Activated naive CD4-positive, alpha-beta T cell treated with Interleukin-2 at 50 U/mL for 16 hours (primary cell): Measurements from ENCODE around the gene VPS16.
A peak's percentile ranks its signal among the peaks of the same experiment; 100 is the strongest.
"Not testable (repeated sequence)": the region's sequence is repeated elsewhere in the genome, so short reads cannot be mapped to it uniquely, and the experiment has no call there.

ENCODE experiments used
- DNase-seq: peaks from one replicate; pipeline ENCODE4 v3.0.0-alpha.2; 2020

Gene VPS16

DNA sequence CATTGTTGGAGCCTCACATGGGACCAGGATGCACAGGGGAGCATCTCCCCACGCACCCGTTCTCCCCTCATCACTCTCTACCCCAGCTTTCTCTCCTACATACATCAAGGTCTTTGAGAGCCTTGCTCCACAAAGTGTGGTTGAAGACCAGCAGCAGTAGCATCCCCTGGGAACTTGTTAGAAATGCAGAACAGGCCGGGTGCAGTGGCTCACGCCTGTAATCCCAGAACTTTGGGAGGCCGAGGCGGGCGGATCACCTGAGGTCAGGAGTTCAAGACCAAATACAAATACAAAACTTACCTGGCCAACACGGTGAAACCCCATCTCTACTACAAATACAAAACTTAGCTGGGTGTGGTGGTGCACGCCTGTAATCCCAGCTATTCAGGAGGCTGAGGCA is 32.6 kb upstream of the VPS16 start:
- not testable (repeated sequence) for DNase-seq

DNA sequence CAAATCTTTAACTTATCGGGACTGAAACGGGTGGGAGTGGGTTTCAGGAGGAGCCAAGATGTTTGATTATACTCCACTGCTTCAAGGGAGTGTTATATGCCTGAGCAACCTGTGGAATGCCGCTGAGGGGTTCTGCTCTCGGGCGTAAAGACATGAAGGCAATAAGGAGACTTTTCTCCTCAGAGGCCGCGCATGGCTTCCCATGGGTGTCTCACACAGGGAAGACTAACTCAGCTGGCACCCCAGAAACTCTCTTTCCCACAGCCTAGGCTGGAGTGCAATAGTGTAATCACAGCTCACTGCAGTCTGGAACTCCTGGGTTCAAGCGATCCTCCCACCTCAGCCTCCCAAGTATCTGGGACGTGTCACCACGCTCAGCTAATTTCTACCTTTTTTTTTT is 30.9 kb upstream of the VPS16 start:
- no peak for DNase-seq

DNA sequence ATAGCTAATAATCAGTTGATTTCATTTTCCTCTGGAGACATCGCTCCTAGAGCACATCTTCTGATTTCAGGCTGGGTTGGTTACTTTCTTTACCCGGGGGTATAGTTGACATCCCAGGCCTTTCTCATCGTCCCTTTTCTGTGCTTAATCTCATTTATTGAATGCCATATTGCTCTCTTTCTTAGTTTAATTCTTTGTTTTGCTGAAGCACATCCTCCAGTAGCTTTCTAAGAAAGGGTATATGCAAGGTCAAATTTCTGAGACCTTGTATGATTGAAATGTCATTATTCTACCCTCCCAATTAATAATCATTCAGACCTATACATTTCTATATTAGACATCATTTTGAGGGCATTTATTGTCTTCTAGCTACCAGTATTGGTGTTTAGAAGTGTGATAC is 28.4 kb upstream of the VPS16 start:
- DNase-seq, result no peak

GRCh38 chr20:2814076-2814475 is 26.5 kb upstream of the VPS16 start:
- no peak for DNase-seq

DNA sequence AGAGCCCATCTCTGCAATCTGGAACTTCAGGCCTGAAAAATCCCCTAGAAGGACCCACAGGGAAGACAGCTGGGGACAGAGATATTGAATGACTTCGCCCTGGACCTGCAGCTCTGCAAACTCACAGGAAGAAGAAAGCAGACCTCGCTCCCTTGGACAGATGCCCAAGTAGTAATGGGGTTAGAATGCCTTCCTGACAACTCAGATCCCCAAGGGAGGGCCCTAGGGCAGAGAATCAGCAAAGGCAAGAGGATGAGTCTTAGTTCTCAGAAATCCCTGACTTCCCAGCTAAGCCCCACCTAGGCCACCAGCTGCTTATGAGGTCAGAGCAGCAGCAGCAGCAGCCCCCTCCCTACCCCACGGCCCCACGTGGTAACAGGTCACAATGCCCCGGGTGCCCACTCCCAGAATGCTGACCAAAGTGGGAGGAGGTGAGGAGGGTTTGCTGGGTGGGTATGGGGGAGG is 25.9 kb upstream of the VPS16 start, which contains the start of gene C20orf141:
Gene C20orf141, plus strand, starts transcription at position 401 of the 465 bp plus-strand sequence. CDS start 198 bp downstream, outside the sequence.
- no peak for DNase-seq

GRCh38 chr20:2815242-2815900 is 25.2 kb upstream of the VPS16 start:
- no peak for DNase-seq

GRCh38 chr20:2816030-2816582 is 24.4 kb upstream of the VPS16 start, which contains the start of gene TMEM239:
TMEM239 (plus strand) TSS chr20:2816364; CDS start chr20:2816555, 191 bp downstream.
- no peak for DNase-seq

- DNase-seq, result no peak
Measured at GRCh38 chr20:2816583-2817340, 23.8 kb upstream of the VPS16 start.

GRCh38 chr20:2817341-2817726 is 23.2 kb upstream of the VPS16 start:
- no peak for DNase-seq

GRCh38 chr20:2817891-2818595 is 22.5 kb upstream of the VPS16 start:
- DNase-seq, result no peak

DNA sequence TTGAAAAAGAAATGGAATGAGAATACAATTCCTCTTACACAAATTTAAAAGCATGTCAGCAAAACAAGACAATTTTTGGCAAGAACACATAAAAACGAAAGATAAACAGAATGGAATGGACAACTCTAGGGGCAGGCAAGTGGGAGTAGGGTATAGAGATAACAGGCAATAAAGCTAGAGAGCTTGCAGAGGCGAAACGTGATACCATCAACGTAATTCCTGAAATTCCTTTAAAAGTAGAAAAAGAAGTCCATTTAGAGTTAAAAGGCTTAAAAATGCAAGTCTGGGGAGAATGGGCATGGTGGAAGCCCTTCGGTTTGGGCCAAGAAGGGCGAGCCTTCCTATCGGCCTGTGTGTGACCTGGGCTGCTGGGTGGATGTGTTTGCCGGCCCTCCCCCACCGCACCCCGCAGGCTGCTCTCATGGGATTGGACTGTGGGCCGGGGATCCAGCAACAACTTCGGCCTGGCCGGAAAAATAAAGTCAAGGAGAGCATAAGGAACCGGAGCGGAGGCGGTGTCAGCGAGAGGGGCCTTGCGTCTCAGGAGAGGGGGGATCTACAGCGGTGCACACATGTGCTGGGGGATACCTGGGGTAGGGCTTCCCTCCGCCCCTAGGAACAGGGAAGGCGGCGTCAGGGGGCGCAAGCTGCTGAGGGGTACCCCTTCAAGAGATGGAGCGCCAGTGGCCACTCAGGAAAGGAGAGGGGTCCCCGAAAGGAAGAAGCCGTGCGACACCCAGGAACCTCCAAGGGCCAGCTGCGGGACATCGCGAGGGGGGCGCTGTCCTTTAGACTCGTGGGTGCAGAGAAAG is 20.3 kb upstream of the VPS16 start:
- DNase-seq, result no peak

- DNase-seq, result no peak
Measured at GRCh38 chr20:2820896-2821869, 19.4 kb upstream of the VPS16 start.

GRCh38 chr20:2822073-2822472 is 18.5 kb upstream of the VPS16 start:
- peak; percentile 32 for DNase-seq

DNA sequence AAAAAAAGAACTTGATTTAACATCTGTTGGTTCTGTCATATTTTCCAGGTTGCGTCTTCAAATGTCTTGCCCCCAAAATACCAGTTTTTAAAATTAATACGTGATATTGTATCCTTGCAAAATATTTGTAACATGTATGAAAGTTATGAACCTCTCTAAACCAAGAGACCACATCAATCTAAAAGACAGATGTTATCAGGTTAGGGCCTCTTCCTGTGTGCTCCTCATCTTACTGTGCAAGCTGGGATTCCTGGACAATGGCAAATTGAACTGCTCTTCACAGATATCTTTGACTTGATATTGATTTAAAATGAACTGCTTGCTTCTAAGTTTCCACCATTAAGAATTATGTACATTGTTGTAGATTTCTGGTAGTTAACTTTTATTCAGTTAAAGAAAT is 14.8 kb upstream of the VPS16 start:
- DNase-seq, result no peak

DNA sequence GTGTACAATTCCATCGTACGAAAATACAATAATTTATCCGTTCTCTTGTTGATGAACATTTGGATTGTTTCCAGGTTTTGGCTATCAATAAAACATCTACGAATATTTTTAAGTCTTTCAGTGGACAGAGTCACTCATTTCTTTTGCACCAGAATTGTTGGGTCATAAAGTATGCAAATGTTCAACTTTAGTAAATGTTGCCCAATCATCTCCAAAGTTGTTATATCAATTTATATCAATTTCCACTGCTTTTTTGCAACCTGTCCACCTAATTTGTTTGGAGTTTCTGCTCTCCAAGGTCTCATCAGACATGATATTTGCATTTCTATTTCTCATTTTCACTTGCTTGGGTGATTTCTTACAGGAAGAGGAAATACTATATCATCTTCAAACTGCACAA is 13.9 kb upstream of the VPS16 start:
- DNase-seq, result no peak

GRCh38 chr20:2829376-2829775 is 11.2 kb upstream of the VPS16 start:
- DNase-seq, result no peak

GRCh38 chr20:2831206-2831605 is 9.3 kb upstream of the VPS16 start:
- not testable (repeated sequence) for DNase-seq

DNA sequence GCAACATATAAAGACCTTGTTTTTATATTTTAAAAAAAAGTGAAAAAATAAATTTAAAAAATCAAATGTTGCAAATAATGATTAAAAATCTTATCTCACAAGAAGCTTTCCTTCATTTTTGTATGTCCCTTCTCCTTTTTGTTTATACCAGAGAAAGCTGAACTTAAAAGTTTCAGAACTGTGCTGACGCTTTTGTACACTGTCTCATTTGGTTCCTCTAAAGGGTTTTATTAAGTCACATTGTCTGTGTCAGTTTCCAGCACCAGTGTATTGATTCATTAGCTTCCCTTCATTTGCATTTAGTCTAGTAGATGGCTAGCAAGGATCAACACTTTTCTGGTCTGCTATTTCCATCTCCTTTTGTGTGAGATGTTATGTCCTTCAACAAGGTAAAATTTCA is 6.8 kb upstream of the VPS16 start:
- no peak for DNase-seq

- DNase-seq, result no peak
Measured at GRCh38 chr20:2834401-2835110, 6.0 kb upstream of the VPS16 start.

- DNase-seq, result no peak
Measured at GRCh38 chr20:2835331-2835796, 5.2 kb upstream of the VPS16 start.
